ENCODE results near the gene KLF12. TPM values are rescaled to one million over a fixed set of nuclear protein-coding genes. Genes with fewer than 3 reads are reported as not detected.

The KLF12 gene
- total RNA-seq, 2 donors from 2014 or later, result 88.9 to 97.6 TPM

- no peaks in the 10 kb centered on the region for H3K36me3 Mint-ChIP-seq (ENCODE audit: low read depth)
- H3K27me3 Mint-ChIP-seq, result peaks cover 13% of the 10 kb centered on the region
- no peaks in the 10 kb centered on the region for H3K9me3 ChIP-seq (ENCODE audit: control insufficient read depth, low read length, poor library complexity, severe bottlenecking)
- no peak overlapping the region for H3K4me3 Mint-ChIP-seq
- DNase-seq (no peak), ATAC-seq (no peak)
- no peak overlapping the region for H3K27ac Mint-ChIP-seq
- peaks cover 8% of the 10 kb centered on the region for H3K4me1 Mint-ChIP-seq
These were observed 19.1 kb upstream of the KLF12 start for GRCh38 chr13:74153316-74153715.

- H3K36me3 Mint-ChIP-seq (ENCODE audit: low read depth), result no peaks in the 10 kb centered on the region
- H3K4me1 Mint-ChIP-seq, result peaks cover 3% of the 10 kb centered on the region
- no peak overlapping the region for H3K4me3 Mint-ChIP-seq
- DNase-seq (no peak), ATAC-seq (no peak)
- H3K27ac Mint-ChIP-seq, result no peak overlapping the region
- no peaks in the 10 kb centered on the region for H3K9me3 ChIP-seq (ENCODE audit: control insufficient read depth, low read length, poor library complexity, severe bottlenecking)
- H3K27me3 Mint-ChIP-seq, result peaks cover 6% of the 10 kb centered on the region
These were observed 17.7 kb upstream of the KLF12 start for GRCh38 chr13:74151859-74152258.

GRCh38 chr13:74148352-74148751 is 14.1 kb upstream of the KLF12 start:
- Mint-ChIP-seq H3K4me3 (no peak overlapping the region), H3K27ac (no peak overlapping the region), H3K36me3 (ENCODE audit: low read depth) (no peaks in the 10 kb centered on the region), H3K27me3 (no peaks in the 10 kb centered on the region), H3K4me1 (no peaks in the 10 kb centered on the region)
- H3K9me3 ChIP-seq (ENCODE audit: control insufficient read depth, low read length, poor library complexity, severe bottlenecking), result no peaks in the 10 kb centered on the region
- ATAC-seq (no peak), DNase-seq (no peak)

GRCh38 chr13:74145249-74145975 is 11.2 kb upstream of the KLF12 start:
- ATAC-seq (no peak), DNase-seq (no peak)
- Mint-ChIP-seq H3K27me3 (no peaks in the 10 kb centered on the region), H3K27ac (no peak overlapping the region), H3K4me3 (no peak overlapping the region), H3K36me3 (ENCODE audit: low read depth) (no peaks in the 10 kb centered on the region), H3K4me1 (peaks cover 7% of the 10 kb centered on the region)
- no peaks in the 10 kb centered on the region for H3K9me3 ChIP-seq (ENCODE audit: control insufficient read depth, low read length, poor library complexity, severe bottlenecking)

- Mint-ChIP-seq H3K4me1 (peaks cover 7% of the 10 kb centered on the region), H3K27me3 (no peaks in the 10 kb centered on the region), H3K36me3 (ENCODE audit: low read depth) (no peaks in the 10 kb centered on the region), H3K4me3 (no peak overlapping the region), H3K27ac (no peak overlapping the region)
- H3K9me3 ChIP-seq (ENCODE audit: control insufficient read depth, low read length, poor library complexity, severe bottlenecking), result no peaks in the 10 kb centered on the region
- no peak for DNase-seq
- no peak for ATAC-seq
These were observed 10.1 kb upstream of the KLF12 start for GRCh38 chr13:74144269-74144668.

GRCh38 chr13:74142257-74142656 is 8.1 kb upstream of the KLF12 start:
- no peaks in the 10 kb centered on the region for H3K9me3 ChIP-seq (ENCODE audit: control insufficient read depth, low read length, poor library complexity, severe bottlenecking)
- Mint-ChIP-seq H3K27me3 (no peaks in the 10 kb centered on the region), H3K4me1 (peaks cover 11% of the 10 kb centered on the region), H3K27ac (no peak overlapping the region), H3K4me3 (no peak overlapping the region), H3K36me3 (ENCODE audit: low read depth) (no peaks in the 10 kb centered on the region)
- ATAC-seq (no peak), DNase-seq (no peak)

- ATAC-seq (no peak), DNase-seq (no peak)
- H3K4me3 Mint-ChIP-seq, result no peak overlapping the region
- peaks cover 17% of the 10 kb centered on the region for H3K4me1 Mint-ChIP-seq
- H3K27ac Mint-ChIP-seq, result peak overlapping the region; percentile 83
- no peaks in the 10 kb centered on the region for H3K9me3 ChIP-seq (ENCODE audit: control insufficient read depth, low read length, poor library complexity, severe bottlenecking)
- peaks cover 2% of the 10 kb centered on the region for H3K36me3 Mint-ChIP-seq (ENCODE audit: low read depth)
- no peaks in the 10 kb centered on the region for H3K27me3 Mint-ChIP-seq
These were observed 4.0 kb upstream of the KLF12 start for GRCh38 chr13:74138241-74138640.

- peaks cover 4% of the 10 kb centered on the region for H3K36me3 Mint-ChIP-seq (ENCODE audit: low read depth)
- peaks cover 22% of the 10 kb centered on the region for H3K4me1 Mint-ChIP-seq
- H3K9me3 ChIP-seq (ENCODE audit: control insufficient read depth, low read length, poor library complexity, severe bottlenecking), result no peaks in the 10 kb centered on the region
- DNase-seq (peak; percentile 21 to 29 (median 24)), ATAC-seq (peak; percentile 5)
- H3K27ac Mint-ChIP-seq, result no peak overlapping the region
- no peak overlapping the region for H3K4me3 Mint-ChIP-seq
- no peaks in the 10 kb centered on the region for H3K27me3 Mint-ChIP-seq
These were observed 2.0 kb upstream of the KLF12 start for GRCh38 chr13:74136084-74136658.

- Mint-ChIP-seq H3K4me3 (peak overlapping the region; percentile 91), H3K4me1 (peaks cover 23% of the 10 kb centered on the region), H3K27ac (no peak overlapping the region), H3K36me3 (ENCODE audit: low read depth) (peaks cover 4% of the 10 kb centered on the region), H3K27me3 (no peaks in the 10 kb centered on the region)
- peak; percentile 22 to 59 (median 52) for DNase-seq
- H3K9me3 ChIP-seq (ENCODE audit: control insufficient read depth, low read length, poor library complexity, severe bottlenecking), result no peaks in the 10 kb centered on the region
- no peak for ATAC-seq
These were observed 1.3 kb upstream of the KLF12 start for GRCh38 chr13:74135326-74136083.

GRCh38 chr13:74134777-74135325 is 647 bp upstream of the KLF12 start:
- H3K36me3 Mint-ChIP-seq (ENCODE audit: low read depth), result peaks cover 4% of the 10 kb centered on the region
- peaks cover 26% of the 10 kb centered on the region for H3K4me1 Mint-ChIP-seq
- ATAC-seq (peak; percentile 9), DNase-seq (peak; percentile 54 to 72 (median 60))
- H3K4me3 Mint-ChIP-seq, result peak overlapping the region; percentile 91
- no peak overlapping the region for H3K27ac Mint-ChIP-seq
- no peaks in the 10 kb centered on the region for H3K9me3 ChIP-seq (ENCODE audit: control insufficient read depth, low read length, poor library complexity, severe bottlenecking)
- H3K27me3 Mint-ChIP-seq, result no peaks in the 10 kb centered on the region

- H3K9me3 ChIP-seq (ENCODE audit: control insufficient read depth, low read length, poor library complexity, severe bottlenecking), result no peaks in the 10 kb centered on the region
- Mint-ChIP-seq H3K27me3 (no peaks in the 10 kb centered on the region), H3K4me1 (peaks cover 32% of the 10 kb centered on the region), H3K4me3 (peak overlapping the region; percentile 91), H3K27ac (no peak overlapping the region), H3K36me3 (ENCODE audit: low read depth) (peaks cover 4% of the 10 kb centered on the region)
- DNase-seq (peak; percentile 71 to 84 (median 79)), ATAC-seq (peak; percentile 67)
These were observed 475 bp downstream of the KLF12 start for GRCh38 chr13:74133657-74134201.

- Mint-ChIP-seq H3K27ac (no peak overlapping the region), H3K4me3 (peak overlapping the region; percentile 91), H3K4me1 (peaks cover 35% of the 10 kb centered on the region), H3K27me3 (no peaks in the 10 kb centered on the region), H3K36me3 (ENCODE audit: low read depth) (peaks cover 4% of the 10 kb centered on the region)
- DNase-seq (peak; percentile 17 to 28 (median 18)), ATAC-seq (no peak)
- H3K9me3 ChIP-seq (ENCODE audit: control insufficient read depth, low read length, poor library complexity, severe bottlenecking), result no peaks in the 10 kb centered on the region
These were observed 1.2 kb downstream of the KLF12 start for GRCh38 chr13:74132776-74133656.
